DOHH2 (cell line): ENCODE data around the gene ARMH2.

ENCODE experiments used
- H3F3A ChIP-seq: fragments of 200-600 bp; sonication (generic), shearing (Covaris generic); 2 replicates; pipeline ENCODE4 v1.6.0; 2016; ENCODE audit warnings: antibody characterized with exemption, mild to moderate bottlenecking; ENCODE audit not compliant: control insufficient read depth, insufficient read depth
- H3K27ac ChIP-seq: fragments of 200-600 bp; sonication (generic); 2 replicates; pipeline ENCODE4 v1.5.1; 2014; ENCODE audit warnings: low read depth, mild to moderate bottlenecking, low read length, moderate library complexity
- H3K27me3 ChIP-seq: fragments of 200-600 bp; sonication (generic); 2 replicates; pipeline ENCODE4 v1.6.1; 2014; ENCODE audit warnings: mild to moderate bottlenecking, low read length, mixed read lengths; ENCODE audit not compliant: control insufficient read depth
- H3K36me3 ChIP-seq: fragments of 200-600 bp; sonication (generic); 2 replicates; pipeline ENCODE4 v1.6.1; 2014; ENCODE audit warnings: mild to moderate bottlenecking, low read length, moderate library complexity, mixed read lengths; ENCODE audit not compliant: control insufficient read depth
- H3K4me1 ChIP-seq: fragments of 200-600 bp; sonication (generic); 2 replicates; pipeline ENCODE4 v1.6.1; 2014; ENCODE audit warnings: mild to moderate bottlenecking, low read length, mixed read lengths; ENCODE audit not compliant: control insufficient read depth
- H3K4me2 ChIP-seq: fragments of 200-600 bp; sonication (generic); 2 replicates; pipeline ENCODE4 v1.6.0; 2014; ENCODE audit warnings: mild to moderate bottlenecking, low read length, moderate library complexity
- H3K4me3 ChIP-seq: fragments of 200-600 bp; sonication (generic); 2 replicates; pipeline ENCODE4 v1.5.1; 2014; ENCODE audit warnings: mild to moderate bottlenecking, low read length, mixed read lengths
- H3K79me2 ChIP-seq: fragments of 200-600 bp; sonication (generic); 2 replicates; pipeline ENCODE4 v1.6.1; 2014; ENCODE audit warnings: mild to moderate bottlenecking, low read length, mixed read lengths; ENCODE audit not compliant: control insufficient read depth
- H3K9me2 ChIP-seq: fragments of 200-600 bp; sonication (generic); replicated peaks from 2 replicates; pipeline ENCODE4 v1.6.1; 2014; ENCODE audit warnings: mild to moderate bottlenecking, low read length, mixed read lengths; ENCODE audit not compliant: control insufficient read depth
- H3K9me3 ChIP-seq: fragments of 200-600 bp; sonication (generic); 2 replicates; pipeline ENCODE4 v1.6.1; 2014; ENCODE audit warnings: antibody characterized with exemption, low read length, mixed read lengths; ENCODE audit not compliant: control insufficient read depth, insufficient read depth
- H4K20me1 ChIP-seq: fragments of 200-600 bp; sonication (generic); 2 replicates; pipeline ENCODE4 v1.6.0; 2014; ENCODE audit warnings: low read depth, mild to moderate bottlenecking, antibody characterized with exemption, low read length, moderate library complexity; ENCODE audit not compliant: control insufficient read depth, insufficient read depth
- CTCF ChIP-seq: fragments of 200-600 bp; sonication (generic); IDR thresholded peaks from one replicate; pipeline ENCODE4 v1.5.1; 2014; ENCODE audit warnings: antibody characterized with exemption, mild to moderate bottlenecking, low read depth, low read length; ENCODE audit not compliant: poor library complexity, severe bottlenecking
- EZH2phosphoT487 ChIP-seq: fragments of 200-600 bp; sonication (generic); IDR thresholded peaks from 2 replicates; pipeline ENCODE4 v1.6.1; 2017; ENCODE audit warnings: borderline replicate concordance, mild to moderate bottlenecking, antibody characterized with exemption, low read length, moderate library complexity, mixed read lengths

The ARMH2 gene

GRCh38 chr6:24761851-24762250 is 36.9 kb downstream of the ARMH2 start:
- Histone ChIP-seq H3K9me2 (no peaks in the 10 kb centered on the region), H3K4me1 (peaks cover 8% of the 10 kb centered on the region), H3K27me3 (no peaks in the 10 kb centered on the region), H3K9me3 (no peaks in the 10 kb centered on the region), H3K79me2 (no peaks in the 10 kb centered on the region), H4K20me1 (no peaks in the 10 kb centered on the region), H3K4me2 (0 out of 2 replicates have a peak overlapping the region, but pooled peaks have one; percentile 14), H3K4me3 (no peak overlapping the region), H3F3A (no peaks in the 10 kb centered on the region), H3K27ac (no peak overlapping the region), H3K36me3 (no peaks in the 10 kb centered on the region)
- TF ChIP-seq EZH2phosphoT487: no peak
- no peak for TF ChIP-seq CTCF

- Histone ChIP-seq H3K4me3 (no peak overlapping the region), H3K27me3 (no peaks in the 10 kb centered on the region), H3K4me1 (peaks cover 8% of the 10 kb centered on the region), H3F3A (no peaks in the 10 kb centered on the region), H3K79me2 (no peaks in the 10 kb centered on the region), H4K20me1 (no peaks in the 10 kb centered on the region), H3K4me2 (0 out of 2 replicates have a peak overlapping the region, but pooled peaks have one; percentile 14), H3K9me2 (no peaks in the 10 kb centered on the region), H3K36me3 (no peaks in the 10 kb centered on the region), H3K9me3 (no peaks in the 10 kb centered on the region), H3K27ac (no peak overlapping the region)
- TF ChIP-seq CTCF (no peak), EZH2phosphoT487 (no peak)
Observed at GRCh38 chr6:24761193-24761835, 37.4 kb downstream of the ARMH2 start.

GRCh38 chr6:24760210-24760609 is 38.5 kb downstream of the ARMH2 start:
- H4K20me1 ChIP-seq: no peaks in the 10 kb centered on the region
- H3K9me3 ChIP-seq: no peaks in the 10 kb centered on the region
- no peaks in the 10 kb centered on the region for H3K36me3 ChIP-seq

More at GRCh38 chr6:24760210-24760609, 38.5 kb downstream of the ARMH2 start:
- TF ChIP-seq CTCF (no peak), EZH2phosphoT487 (no peak)
- Histone ChIP-seq H3K4me2 (no peak overlapping the region), H3K27me3 (no peaks in the 10 kb centered on the region), H3K79me2 (no peaks in the 10 kb centered on the region), H3K4me3 (no peak overlapping the region), H3F3A (no peaks in the 10 kb centered on the region), H3K4me1 (peaks cover 8% of the 10 kb centered on the region), H3K27ac (no peak overlapping the region), H3K9me2 (no peaks in the 10 kb centered on the region)
